ENCODE data around the gene HOXB9. TPM values are rescaled to one million over a fixed set of nuclear protein-coding genes. Genes with fewer than 3 reads are reported as not detected.

HOXB9 gene
- total and polyA plus RNA-seq, 3 donors from 2014 or later: 0.31 to 0.94 (median 0.76) TPM

DNA sequence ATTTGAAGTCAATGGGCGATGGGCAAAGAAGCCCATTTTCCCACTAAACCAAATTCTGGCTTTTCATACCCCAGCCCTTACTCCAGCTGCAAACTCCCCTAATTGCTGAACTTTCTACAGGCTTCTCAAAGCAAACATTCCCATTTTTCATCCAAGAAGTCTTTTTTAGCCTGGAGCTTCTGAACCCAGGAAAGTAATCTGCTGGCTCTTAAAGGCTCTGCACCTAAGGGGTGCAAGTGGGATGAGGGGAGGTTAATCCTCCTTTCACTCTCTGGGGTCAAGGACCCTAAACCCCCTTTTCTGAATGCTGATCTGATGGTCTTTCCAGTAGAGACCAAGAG lies 17.7 kb downstream of the HOXB9 start:
- TF ChIP-seq, protein P1, sequence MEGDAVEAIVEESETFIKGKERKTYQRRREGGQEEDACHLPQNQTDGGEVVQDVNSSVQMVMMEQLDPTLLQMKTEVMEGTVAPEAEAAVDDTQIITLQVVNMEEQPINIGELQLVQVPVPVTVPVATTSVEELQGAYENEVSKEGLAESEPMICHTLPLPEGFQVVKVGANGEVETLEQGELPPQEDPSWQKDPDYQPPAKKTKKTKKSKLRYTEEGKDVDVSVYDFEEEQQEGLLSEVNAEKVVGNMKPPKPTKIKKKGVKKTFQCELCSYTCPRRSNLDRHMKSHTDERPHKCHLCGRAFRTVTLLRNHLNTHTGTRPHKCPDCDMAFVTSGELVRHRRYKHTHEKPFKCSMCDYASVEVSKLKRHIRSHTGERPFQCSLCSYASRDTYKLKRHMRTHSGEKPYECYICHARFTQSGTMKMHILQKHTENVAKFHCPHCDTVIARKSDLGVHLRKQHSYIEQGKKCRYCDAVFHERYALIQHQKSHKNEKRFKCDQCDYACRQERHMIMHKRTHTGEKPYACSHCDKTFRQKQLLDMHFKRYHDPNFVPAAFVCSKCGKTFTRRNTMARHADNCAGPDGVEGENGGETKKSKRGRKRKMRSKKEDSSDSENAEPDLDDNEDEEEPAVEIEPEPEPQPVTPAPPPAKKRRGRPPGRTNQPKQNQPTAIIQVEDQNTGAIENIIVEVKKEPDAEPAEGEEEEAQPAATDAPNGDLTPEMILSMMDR (IDR thresholded peaks at IDR 0.05): no peak
- TF ChIP-seq POLR2A (IDR thresholded peaks at IDR 0.05): no peak
- Histone ChIP-seq H3K27ac (no peak overlapping the region), H3K4me1 (peaks cover 10% of the 10 kb centered on the region), H3K4me3 (no peak overlapping the region), H3K36me3 (ENCODE audit: low read depth, missing control alignments) (no peaks in the 10 kb centered on the region), H3K9me3 (no peaks in the 10 kb centered on the region), H3K27me3 (no peaks in the 10 kb centered on the region)
- intact Hi-C loops (cut with DNase I; ENCODE audit: low total_unique reads): no loop called here
- no peak for DNase-seq
- WGBS, 2 donors: 78 to 100% methylated on average over 1 of the region's 1 CpG

DNA sequence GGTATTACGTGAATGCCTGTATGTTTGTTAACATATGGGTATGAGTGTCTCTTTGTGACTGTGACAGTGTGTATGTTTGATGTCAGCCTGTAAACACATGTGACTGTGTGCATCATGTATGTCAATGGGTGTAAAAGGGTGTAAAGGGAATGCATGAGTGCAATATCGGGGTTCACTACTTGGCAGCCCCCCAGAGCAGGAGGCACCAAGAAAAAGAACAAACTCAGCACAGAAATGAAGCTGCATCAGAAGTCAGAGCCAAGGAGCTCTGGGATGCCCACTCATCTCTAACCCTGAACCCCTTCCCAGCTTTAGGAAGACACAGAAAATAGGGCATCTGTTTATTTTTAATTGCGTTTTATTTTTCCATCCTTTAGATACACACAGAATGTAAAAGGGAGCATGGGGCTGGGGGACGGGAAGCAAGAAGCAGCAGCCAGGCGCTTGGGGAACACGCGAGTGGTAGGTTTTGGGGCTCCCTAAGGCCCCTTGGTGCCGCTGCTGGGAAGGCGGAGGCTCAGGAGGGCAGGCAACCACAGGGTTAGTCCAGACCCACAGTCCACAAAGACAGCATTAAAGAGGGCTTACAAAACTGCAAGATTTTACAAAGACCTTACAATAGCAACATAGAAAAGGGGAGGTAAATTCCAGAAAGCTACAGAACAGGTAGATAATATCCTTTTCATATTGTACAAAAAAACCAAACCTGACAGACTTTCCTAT lies 19.1 kb downstream of the HOXB9 start:
- intact Hi-C loops (cut with DNase I; ENCODE audit: low total_unique reads): no loop called here
- Histone ChIP-seq H3K27ac (no peak overlapping the region), H3K4me1 (peaks cover 9% of the 10 kb centered on the region), H3K4me3 (no peak overlapping the region), H3K36me3 (ENCODE audit: low read depth, missing control alignments) (no peaks in the 10 kb centered on the region), H3K27me3 (peaks cover 7% of the 10 kb centered on the region), H3K9me3 (no peaks in the 10 kb centered on the region)
- DNase-seq: no peak
- 59 to 63% methylated on average over 9 of the region's 9 CpGs for WGBS, 2 donors
- TF ChIP-seq, protein P1 (IDR thresholded peaks at IDR 0.05): no peak
- TF ChIP-seq POLR2A (IDR thresholded peaks at IDR 0.05): no peak

DNA sequence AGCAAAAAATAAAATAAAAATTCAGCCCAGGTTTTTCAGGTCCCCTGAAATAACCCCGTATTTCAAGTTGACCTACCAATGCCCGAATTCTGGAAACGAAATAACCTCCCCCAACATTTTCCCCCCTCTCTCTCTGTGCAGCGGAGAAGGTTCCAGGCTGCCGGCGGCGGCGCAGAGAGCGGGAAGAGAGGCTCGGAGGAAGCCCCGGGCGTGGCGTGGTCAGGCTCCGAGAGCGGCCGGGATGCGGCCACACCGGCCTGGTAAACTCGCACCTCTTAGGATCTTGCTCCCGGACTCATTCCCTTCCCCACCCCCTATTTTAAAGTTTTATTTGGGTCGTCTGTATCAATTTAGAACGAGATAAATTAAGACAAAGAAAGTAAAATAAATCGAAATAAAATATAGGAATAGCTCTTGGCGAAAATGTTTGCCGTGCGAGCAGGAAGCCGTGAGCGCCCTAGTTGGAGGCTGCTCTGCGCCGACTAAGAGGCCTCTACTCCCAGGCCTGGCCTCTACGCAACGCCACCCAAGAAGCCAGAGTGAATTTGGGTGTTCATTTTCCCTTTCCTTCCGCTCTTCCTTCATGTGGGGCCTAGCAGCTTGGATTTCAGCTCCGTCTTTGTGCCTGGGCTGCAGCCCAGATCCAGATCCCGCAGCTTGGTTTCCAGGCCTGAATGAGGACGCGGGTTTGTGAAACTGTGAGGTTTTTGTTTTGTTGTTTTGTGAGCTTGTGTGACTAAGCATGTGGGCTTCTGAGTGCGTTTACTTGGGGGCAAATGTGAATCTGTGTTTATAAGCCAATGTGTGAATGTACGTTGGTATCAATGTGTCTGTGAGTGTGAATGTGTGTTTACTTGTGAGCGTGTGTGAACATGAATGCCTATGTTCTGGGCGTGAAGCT lies 19.9 kb downstream of the HOXB9 start:
- TF ChIP-seq POLR2A (IDR thresholded peaks at IDR 0.05): no peak
- TF ChIP-seq, protein P1 (IDR thresholded peaks at IDR 0.05): no peak

DNA sequence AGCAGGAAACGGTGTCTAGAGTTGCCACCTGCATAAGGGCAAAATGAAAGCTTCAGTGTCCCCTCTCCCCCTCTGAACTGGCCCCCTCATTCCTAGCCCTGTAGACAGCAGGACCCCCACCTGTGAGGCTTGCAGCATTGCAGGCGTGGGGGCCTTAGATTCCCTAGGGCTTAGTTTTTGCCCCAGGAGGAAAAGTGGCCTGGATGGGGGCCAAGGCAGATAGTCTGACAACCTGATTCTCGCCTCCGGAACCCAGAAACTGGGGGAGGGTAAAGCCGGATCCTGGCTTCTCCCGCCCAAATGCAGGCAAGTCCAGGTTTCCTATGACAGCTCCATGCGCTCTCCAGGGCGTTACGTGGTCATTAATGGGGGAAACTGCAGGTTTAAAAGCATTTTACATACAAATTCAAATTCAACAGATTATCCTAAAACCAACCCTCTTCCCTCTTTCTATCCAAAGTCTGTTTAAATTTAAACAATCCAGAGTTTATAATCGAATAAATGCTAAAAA lies 20.7 kb downstream of the HOXB9 start:
- no peak overlapping the region for H3K27ac ChIP-seq
- no peak for DNase-seq
- H3K27me3 ChIP-seq: peaks cover 7% of the 10 kb centered on the region
- intact Hi-C loops (cut with DNase I; ENCODE audit: low total_unique reads): no loop called here
- H3K9me3 ChIP-seq: no peaks in the 10 kb centered on the region
- 20 to 23% methylated on average over 10 of the region's 10 CpGs for WGBS, 2 donors
- TF ChIP-seq, protein P1 (IDR thresholded peaks at IDR 0.05): no peak
- no peak for TF ChIP-seq POLR2A (IDR thresholded peaks at IDR 0.05)
- no peak overlapping the region for H3K4me3 ChIP-seq
- H3K36me3 ChIP-seq (ENCODE audit: low read depth, missing control alignments): no peaks in the 10 kb centered on the region
- peaks cover 9% of the 10 kb centered on the region for H3K4me1 ChIP-seq

More for the DNA sequence above, 19.9 kb downstream of the HOXB9 start:
- WGBS, 2 donors: 28 to 29% methylated on average over 36 to 41 of the region's 41 CpGs
- Histone ChIP-seq H3K27me3 (peaks cover 7% of the 10 kb centered on the region), H3K9me3 (no peaks in the 10 kb centered on the region), H3K27ac (no peak overlapping the region), H3K4me3 (no peak overlapping the region), H3K36me3 (ENCODE audit: low read depth, missing control alignments) (no peaks in the 10 kb centered on the region), H3K4me1 (peaks cover 10% of the 10 kb centered on the region)
- DNase-seq: no peak
- intact Hi-C loops (cut with DNase I; ENCODE audit: low total_unique reads): no loop called here

All from testis (tissue), 3 donors.